HuH-7.5 (cell line): ENCODE measurements around the gene KIF19.
A peak's percentile ranks its signal among the peaks of the same experiment; 100 is the strongest.

ENCODE experiments used
- DNase-seq: peaks from one replicate; pipeline ENCODE4 v3.0.0; 2011; ENCODE audit warnings: low spot score

Gene KIF19

GRCh38 chr17:74342224-74342623 lies 16.2 kb downstream of the KIF19 start:
- no peak for DNase-seq

- no peak for DNase-seq
Measured at GRCh38 chr17:74343121-74343520, 17.1 kb downstream of the KIF19 start.

DNA sequence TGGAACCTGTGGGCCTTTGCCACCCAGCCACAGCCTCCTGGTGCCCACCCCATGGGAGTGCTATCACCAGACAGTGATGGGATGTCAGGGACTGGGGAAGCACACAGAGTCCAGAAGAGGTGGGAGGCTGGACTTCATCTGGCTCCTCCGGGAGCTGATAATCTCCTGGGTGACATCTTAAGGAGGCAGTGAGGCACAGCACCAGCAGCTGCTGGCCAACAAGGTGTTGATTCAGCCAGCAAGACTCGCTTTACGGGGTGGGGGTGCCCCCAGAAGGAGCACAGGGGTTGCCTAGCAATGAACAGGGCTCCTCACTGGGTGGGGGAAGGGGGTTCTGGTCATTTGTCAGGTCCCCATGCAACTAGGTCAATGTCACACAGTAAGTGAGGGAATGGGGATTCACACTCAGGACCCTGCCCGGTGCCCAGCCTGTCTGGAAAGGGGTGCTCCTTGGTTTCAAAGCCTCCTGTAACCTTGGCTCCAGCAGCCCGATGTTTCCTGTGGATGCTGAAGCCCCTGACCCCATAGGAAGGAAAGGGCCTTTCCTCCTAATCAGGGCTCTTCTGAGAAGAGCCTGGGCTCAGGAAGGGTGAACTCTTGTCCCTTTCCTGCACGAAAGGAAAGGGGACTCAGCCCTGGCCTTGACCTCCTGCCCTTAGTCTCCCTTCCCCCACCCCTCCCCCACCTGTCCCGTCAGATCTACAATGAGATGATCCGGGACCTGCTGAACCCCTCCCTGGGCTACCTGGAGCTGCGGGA lies 17.7 kb downstream of the KIF19 start:
- DNase-seq = no peak

DNA sequence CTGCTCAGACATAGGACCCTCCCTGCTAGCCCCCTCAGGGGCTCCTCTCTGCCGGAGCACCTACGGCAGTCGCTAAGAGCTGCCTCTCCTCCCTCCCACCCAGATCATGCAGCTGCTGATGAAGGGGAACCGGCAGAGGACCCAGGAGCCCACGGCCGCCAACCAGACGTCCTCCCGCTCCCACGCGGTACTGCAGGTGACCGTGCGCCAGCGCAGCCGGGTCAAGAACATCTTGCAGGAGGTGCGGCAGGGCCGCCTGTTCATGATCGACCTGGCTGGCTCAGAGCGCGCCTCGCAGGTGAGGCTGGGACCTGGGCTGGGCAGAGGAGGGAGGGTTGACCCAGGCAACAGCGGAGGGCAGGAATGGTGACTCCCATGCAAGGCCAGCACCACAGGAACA lies 18.6 kb downstream of the KIF19 start:
- DNase-seq = no peak

GRCh38 chr17:74345433-74346241 lies 19.6 kb downstream of the KIF19 start:
- no peak for DNase-seq

DNA sequence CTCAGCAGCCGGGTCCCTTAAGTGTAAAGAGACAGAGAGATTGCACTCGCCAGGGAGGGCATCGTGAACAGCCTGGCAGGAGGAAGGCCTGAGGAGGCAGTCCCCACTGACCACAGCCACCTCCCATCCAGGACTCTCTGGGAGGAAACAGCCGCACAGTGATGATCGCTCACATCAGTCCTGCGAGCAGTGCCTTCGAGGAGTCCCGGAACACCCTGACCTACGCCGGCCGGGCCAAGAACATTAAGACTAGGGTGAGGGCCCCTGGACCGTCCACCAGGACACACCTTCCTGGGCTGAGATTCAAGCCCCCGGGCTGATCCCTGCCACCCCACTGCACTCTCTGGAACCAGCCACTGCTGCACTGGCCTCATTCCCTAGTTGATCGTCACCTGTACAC lies 21.6 kb downstream of the KIF19 start:
- no peak for DNase-seq

DNA sequence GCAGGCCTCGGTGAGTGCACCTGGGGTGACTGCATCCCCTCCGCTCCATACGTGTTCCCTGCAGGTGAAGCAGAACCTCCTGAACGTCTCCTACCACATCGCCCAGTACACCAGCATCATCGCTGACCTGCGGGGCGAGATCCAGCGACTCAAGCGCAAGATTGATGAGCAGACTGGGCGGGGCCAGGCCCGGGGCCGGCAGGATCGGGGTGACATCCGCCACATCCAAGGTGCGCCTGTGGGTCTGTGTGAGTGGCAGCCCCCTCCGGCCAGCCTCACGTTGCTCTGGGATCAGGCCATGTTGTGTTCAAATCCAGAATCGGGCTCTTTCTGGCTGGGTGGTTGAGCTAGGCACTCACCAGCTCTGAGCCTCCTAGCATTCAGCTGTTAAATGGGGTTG lies 23.1 kb downstream of the KIF19 start:
- no peak for DNase-seq

DNA sequence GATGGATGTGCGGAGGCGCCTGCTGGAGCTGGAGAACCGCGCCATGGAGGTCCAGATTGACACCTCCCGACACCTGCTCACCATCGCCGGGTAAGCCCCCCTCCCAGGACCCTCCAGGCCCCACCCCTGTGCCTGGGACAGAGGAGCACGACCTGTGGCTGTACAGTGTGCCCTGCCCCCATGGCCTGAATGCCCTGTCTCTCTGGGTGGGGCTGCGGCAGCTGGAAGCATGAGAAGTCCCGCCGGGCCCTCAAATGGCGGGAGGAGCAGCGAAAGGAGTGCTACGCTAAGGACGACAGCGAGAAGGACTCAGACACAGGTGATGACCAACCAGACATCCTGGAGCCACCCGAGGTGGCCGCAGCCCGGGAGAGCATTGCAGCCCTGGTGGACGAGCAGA lies 24.5 kb downstream of the KIF19 start:
- DNase-seq = no peak

GRCh38 chr17:74351552-74352210 lies 25.7 kb downstream of the KIF19 start:
- DNase-seq = no peak

DNA sequence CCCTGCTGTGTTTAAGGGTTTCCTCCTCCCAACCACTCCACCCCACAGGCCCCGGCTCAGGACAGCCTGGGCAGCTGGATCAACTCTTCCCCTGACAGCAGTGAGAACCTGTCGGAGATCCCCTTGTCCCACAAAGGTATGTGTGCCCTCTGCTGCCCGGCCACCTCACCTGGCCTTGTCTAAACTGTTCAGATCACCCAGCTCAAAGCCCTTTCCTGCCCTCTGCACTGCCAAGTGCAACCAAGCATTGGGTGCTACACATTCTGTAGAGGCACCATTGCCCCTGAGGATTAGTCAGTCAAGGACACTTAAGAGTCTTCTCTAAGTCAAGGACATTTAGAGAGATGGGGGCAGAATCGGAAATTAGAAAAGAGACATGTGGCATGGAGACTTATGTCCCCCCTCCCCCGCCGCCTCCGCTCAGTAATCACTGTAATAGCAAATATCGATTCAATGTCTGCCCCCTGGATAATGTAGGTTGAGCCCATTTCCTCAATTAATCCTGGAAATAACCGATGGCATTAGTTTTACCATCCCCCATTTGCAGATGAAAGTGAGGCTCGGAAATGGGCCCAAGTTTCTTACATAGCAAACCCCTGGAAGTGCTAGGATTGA lies 27.5 kb downstream of the KIF19 start:
- DNase-seq = no peak

DNA sequence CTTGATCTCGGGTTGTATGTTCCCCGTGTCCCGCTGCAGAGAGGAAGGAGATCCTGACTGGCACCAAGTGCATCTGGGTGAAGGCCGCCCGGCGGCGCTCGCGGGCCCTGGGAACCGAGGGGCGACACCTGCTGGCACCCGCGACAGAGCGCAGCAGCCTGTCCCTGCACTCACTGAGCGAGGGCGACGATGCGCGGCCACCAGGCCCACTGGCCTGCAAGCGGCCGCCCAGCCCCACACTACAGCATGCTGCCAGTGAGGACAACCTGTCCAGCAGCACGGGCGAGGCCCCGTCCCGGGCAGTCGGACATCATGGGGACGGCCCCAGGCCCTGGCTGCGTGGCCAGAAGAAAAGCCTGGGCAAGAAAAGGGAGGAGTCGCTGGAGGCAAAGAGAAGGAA lies 28.1 kb downstream of the KIF19 start:
- DNase-seq = peak; percentile 96

DNA sequence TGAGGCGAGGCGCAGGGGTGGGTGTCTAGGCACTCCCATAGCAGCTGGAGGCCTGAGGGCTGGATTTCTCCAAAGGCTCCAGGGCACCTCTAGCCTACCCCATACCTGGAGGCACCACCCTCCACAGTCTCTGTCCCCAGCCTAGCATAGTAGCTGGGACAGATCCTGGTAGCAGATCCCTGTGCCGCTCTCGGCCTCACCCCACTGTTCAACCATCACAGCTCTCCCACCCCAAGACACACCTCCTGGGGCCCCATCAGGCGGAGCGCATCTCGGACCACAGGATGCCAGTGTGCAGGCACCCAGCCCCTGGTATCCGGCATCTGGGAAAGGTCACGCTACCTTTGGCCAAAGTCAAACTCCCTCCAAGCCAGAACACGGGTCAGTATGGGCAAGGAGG lies 28.5 kb downstream of the KIF19 start:
- DNase-seq = no peak

DNA sequence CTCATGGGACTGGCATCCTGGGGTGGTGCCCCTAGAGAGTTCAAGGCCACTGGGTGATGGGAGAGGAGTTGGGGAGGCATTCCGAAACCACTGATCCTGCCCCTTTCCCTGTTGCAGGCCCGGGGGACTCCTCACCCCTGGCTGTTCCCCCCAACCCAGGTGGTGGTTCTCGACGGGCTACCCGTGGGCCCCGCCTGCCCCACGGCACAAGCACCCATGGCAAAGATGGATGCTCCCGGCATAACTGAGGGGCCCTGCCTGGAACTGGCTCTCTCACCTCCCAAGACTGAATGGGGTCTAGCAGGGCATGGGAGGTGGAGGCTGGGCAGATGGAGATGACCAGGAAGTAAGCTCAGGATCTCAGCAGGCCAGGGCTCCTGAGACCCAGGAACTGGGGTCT lies 29.0 kb downstream of the KIF19 start:
- no peak for DNase-seq

DNA sequence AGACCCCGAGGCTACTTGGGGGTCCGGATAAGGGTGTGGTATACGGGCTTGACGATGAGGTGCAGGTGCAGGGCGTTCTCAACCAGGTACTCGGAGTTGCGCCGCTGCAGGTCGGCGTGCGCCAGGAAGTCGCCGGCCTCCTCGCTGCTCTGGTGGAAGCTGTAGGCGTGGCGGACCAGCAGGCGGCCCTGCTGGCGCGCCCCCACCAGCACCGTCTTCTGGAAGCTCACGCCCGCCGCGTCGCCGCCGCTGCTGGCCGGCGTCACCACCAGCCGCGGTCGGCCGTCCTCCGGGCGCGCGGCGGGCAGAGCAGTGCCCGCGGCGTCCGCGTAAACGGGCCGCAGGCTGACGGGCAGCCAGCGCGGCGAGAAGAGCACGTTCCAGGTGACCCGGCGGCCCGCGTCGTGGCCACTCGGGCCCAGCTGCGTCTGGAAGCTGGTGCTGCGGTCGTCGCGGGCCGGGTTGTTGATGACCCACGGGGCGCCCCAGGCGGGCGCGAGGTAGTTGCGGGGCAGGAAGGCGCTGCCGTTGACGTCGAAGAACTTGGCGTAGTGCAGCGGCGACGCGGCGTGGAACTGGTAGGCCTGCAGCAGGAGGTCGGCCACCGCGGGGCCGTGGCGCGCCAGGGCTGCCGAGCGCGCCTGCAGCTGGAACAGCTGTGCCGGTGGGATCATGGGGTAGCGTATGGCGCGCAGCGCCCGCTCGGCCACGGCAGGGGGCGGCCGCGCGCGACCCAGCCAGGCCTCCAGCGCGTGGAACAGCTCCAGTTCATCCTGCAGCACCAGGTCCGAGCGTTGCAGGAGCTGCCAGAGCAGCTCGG lies 30.8 kb downstream of the KIF19 start:
- DNase-seq = no peak

GRCh38 chr17:74357466-74357809 lies 31.4 kb downstream of the KIF19 start:
- DNase-seq = no peak

DNA sequence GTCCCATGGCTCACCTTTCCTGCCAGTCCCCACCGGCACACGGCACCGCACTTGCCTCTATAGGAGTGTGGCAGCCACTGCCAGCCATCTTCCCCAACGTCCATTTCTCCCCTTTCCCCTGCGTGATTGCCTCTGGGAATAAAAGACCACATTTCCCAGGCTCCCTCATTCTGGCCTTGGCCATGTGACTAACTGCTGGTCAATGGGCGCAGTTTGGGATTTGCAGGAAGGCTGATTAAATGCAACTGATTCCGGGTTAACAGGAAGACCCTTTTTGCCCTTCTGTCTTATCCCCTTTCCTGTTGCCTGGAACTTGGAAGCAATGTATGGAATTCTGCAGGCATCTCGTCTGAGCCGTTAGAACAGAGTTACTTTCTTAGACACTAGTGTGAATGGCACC lies 32.7 kb downstream of the KIF19 start:
- DNase-seq = no peak

GRCh38 chr17:74359916-74360315 lies 33.9 kb downstream of the KIF19 start:
- no peak for DNase-seq

GRCh38 chr17:74360899-74361229 lies 34.8 kb downstream of the KIF19 start:
- no peak for DNase-seq

GRCh38 chr17:74361230-74362068 lies 35.4 kb downstream of the KIF19 start, which contains the start of gene BTBD17:
Gene BTBD17, minus strand, starts transcription at chr17:74361868. Its CDS starts 49 bp downstream, at chr17:74361819.
- DNase-seq = peak; percentile 76

DNA sequence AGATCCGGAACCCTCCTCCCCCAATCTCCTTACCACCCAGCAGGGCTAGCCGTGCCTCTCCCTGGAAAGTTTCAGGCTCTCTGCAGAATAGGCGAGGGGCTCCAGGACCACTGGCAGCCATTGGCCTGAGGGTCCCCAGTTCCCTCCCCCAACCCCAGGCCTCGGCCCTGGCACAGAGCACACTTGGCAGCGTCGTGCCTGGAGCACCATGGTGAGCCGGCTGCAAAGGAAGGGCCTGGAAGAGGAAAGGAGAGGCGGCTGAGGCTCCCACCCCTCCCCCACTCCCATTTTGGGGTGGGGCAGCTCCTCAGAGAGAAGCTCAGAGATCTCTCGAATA lies 36.0 kb downstream of the KIF19 start:
- DNase-seq = no peak
